Stimulated activated CD8-positive, alpha-beta memory T cell treated with anti-CD3 and anti-CD28 coated beads, Interleukin-15, amount 100 ng/mL, for 1 hour (primary cell): ENCODE measurements around the gene WWOX.

ENCODE experiments used
- DNase-seq: peaks from one replicate; pipeline ENCODE4 v3.0.0-alpha.2; 2020; ENCODE audit warnings: low read depth

Gene WWOX

GRCh38 chr16:78619811-78620210 is 520.4 kb downstream of the WWOX start:
- DNase-seq = no peak

GRCh38 chr16:78620291-78620690 is 520.8 kb downstream of the WWOX start:
- no peak for DNase-seq

- no peak for DNase-seq
These were observed 524.3 kb downstream of the WWOX start for GRCh38 chr16:78623796-78624195.

- DNase-seq = no peak
These were observed 524.9 kb downstream of the WWOX start for GRCh38 chr16:78624366-78624765.

- no peak for DNase-seq
These were observed 529.1 kb downstream of the WWOX start for GRCh38 chr16:78628461-78629045.

GRCh38 chr16:78629173-78629572 is 529.7 kb downstream of the WWOX start:
- DNase-seq = no peak

GRCh38 chr16:78630102-78630501 is 530.6 kb downstream of the WWOX start:
- DNase-seq = no peak

- no peak for DNase-seq
These were observed 534.1 kb downstream of the WWOX start for GRCh38 chr16:78633551-78633950.

- no peak for DNase-seq
These were observed 536.4 kb downstream of the WWOX start for GRCh38 chr16:78635807-78636206.

- DNase-seq = no peak
These were observed 538.9 kb downstream of the WWOX start for GRCh38 chr16:78638371-78638770.

- no peak for DNase-seq
These were observed 540.3 kb downstream of the WWOX start for GRCh38 chr16:78639775-78640174.

- DNase-seq = no peak
These were observed 541.4 kb downstream of the WWOX start for GRCh38 chr16:78640886-78641285.

- DNase-seq = no peak
These were observed 542.0 kb downstream of the WWOX start for GRCh38 chr16:78641433-78641832.

GRCh38 chr16:78642621-78643285 is 543.3 kb downstream of the WWOX start:
- DNase-seq = no peak

- DNase-seq = no peak
These were observed 546.2 kb downstream of the WWOX start for GRCh38 chr16:78645657-78646056.

GRCh38 chr16:78647019-78647418 is 547.6 kb downstream of the WWOX start:
- no peak for DNase-seq

- DNase-seq = no peak
These were observed 548.0 kb downstream of the WWOX start for GRCh38 chr16:78647491-78647890.

GRCh38 chr16:78648517-78648916 is 549.1 kb downstream of the WWOX start:
- DNase-seq = no peak

GRCh38 chr16:78650339-78651074 is 551.1 kb downstream of the WWOX start:
- DNase-seq = no peak

GRCh38 chr16:78654929-78655328 is 555.5 kb downstream of the WWOX start:
- DNase-seq = no peak

GRCh38 chr16:78655331-78656113 is 556.1 kb downstream of the WWOX start:
- DNase-seq = no peak

GRCh38 chr16:78656887-78657286 is 557.4 kb downstream of the WWOX start:
- DNase-seq = no peak

- no peak for DNase-seq
These were observed 559.8 kb downstream of the WWOX start for GRCh38 chr16:78659216-78659615.
